IMR-90 (cell line): ENCODE results near the gene HELZ. TPM values are rescaled to one million over a fixed set of nuclear protein-coding genes. Genes with fewer than 3 reads are reported as not detected.

Experiments used
- ATAC-seq: fragments of 200-7000 bp; cut with Tn5 transposase; 2 replicates; pipeline ENCODE4 v1.9.1; 2020; ENCODE audit warnings: low read depth, mild to moderate bottlenecking, moderate library complexity
- BruUV-seq: library from RNA; stranded (reverse); fragments of 400-500 nt; replicated peaks from 2 replicates; lab custom pipeline; 2021; lab: Mats Ljungman, UMichigan
- CTCF ChIA-PET: fragments of 300-600 bp; formaldehyde crosslinking; extraction: SDS; loops from one replicate; lab custom pipeline; 2021; ENCODE audit warnings: antibody characterized with exemption; lab: Yijun Ruan, JAX
- POLR2A ChIA-PET: fragments of 300-600 bp; sonication (Branson Sonifier 250); formaldehyde crosslinking; loops from one replicate; lab custom pipeline; 2022; ENCODE audit warnings: antibody characterized with exemption; ENCODE audit not compliant: unreplicated experiment; lab: Charles Lee
- DNase-seq: peaks from one replicate; pipeline ENCODE4 v3.0.0; 2013
- H2AFZ ChIP-seq: replicated peaks from 2 replicates; pipeline ENCODE3; 2013; ENCODE audit warnings: low read length, mild to moderate bottlenecking; ENCODE audit not compliant: poor library complexity
- H2AK5ac ChIP-seq: 2 replicates; pipeline ENCODE4 v1.6.1; 2013; ENCODE audit warnings: low read depth, low read length, inconsistent platforms
- H2AK9ac ChIP-seq: replicated peaks from 2 replicates; pipeline ENCODE3; 2013; ENCODE audit warnings: mild to moderate bottlenecking, low read depth, low read length, moderate library complexity; ENCODE audit not compliant: poor library complexity
- H2BK120ac ChIP-seq: 2 replicates; pipeline ENCODE4 v1.6.1; 2013; ENCODE audit warnings: low read depth, low read length, inconsistent platforms
- H2BK15ac ChIP-seq: 3 replicates; pipeline ENCODE4 v1.6.1; 2013; ENCODE audit warnings: low read depth, low read length, inconsistent platforms
- H2BK20ac ChIP-seq: 2 replicates; pipeline ENCODE4 v1.6.1; 2013; ENCODE audit warnings: low read depth, mild to moderate bottlenecking, inconsistent platforms, low read length, moderate library complexity
- H2BK5ac ChIP-seq: 2 replicates; pipeline ENCODE4 v1.6.1; 2013; ENCODE audit warnings: mild to moderate bottlenecking, low read depth, low read length, inconsistent platforms; ENCODE audit not compliant: poor library complexity, severe bottlenecking
- H3K14ac ChIP-seq: replicated peaks from 2 replicates; pipeline ENCODE4 v1.6.1; 2013; ENCODE audit warnings: low read depth, low read length, inconsistent platforms
- H3K18ac ChIP-seq: 2 replicates; pipeline ENCODE4 v1.6.1; 2013; ENCODE audit warnings: low read depth, low read length, control low read depth
- H3K23ac ChIP-seq: 2 replicates; pipeline ENCODE4 v1.6.1; 2013; ENCODE audit warnings: low read depth, low read length, inconsistent platforms
- H3K27ac ChIP-seq: 2 replicates; pipeline ENCODE4 v1.5.1; 2013; ENCODE audit warnings: mild to moderate bottlenecking, control low read depth, low read length; ENCODE audit not compliant: insufficient read depth
- H3K27me3 ChIP-seq: 2 replicates; pipeline ENCODE4 v1.6.1; 2013; ENCODE audit warnings: low read length; ENCODE audit not compliant: control insufficient read depth, insufficient read depth
- H3K36me3 ChIP-seq: 2 replicates; pipeline ENCODE4 v1.6.1; 2013; ENCODE audit warnings: low read length, mixed read lengths; ENCODE audit not compliant: control insufficient read depth, insufficient read depth
- H3K4ac ChIP-seq: 2 replicates; pipeline ENCODE4 v1.6.1; 2013; ENCODE audit warnings: low read depth, low read length, inconsistent platforms
- H3K4me1 ChIP-seq: 2 replicates; pipeline ENCODE4 v1.6.1; 2013; ENCODE audit warnings: low read length, mixed read lengths; ENCODE audit not compliant: control insufficient read depth, insufficient read depth
- H3K4me2 ChIP-seq: 2 replicates; pipeline ENCODE4 v1.6.1; 2013; ENCODE audit warnings: low read depth, mild to moderate bottlenecking, control low read depth, low read length, moderate library complexity
- H3K4me3 ChIP-seq: 2 replicates; pipeline ENCODE4 v1.5.1; 2013; ENCODE audit warnings: low read depth, mild to moderate bottlenecking, control low read depth, low read length, moderate library complexity; ENCODE audit not compliant: insufficient read depth
- H3K56ac ChIP-seq: 2 replicates; pipeline ENCODE4 v1.6.1; 2013; ENCODE audit warnings: low read length, inconsistent platforms; ENCODE audit not compliant: insufficient read depth; ENCODE audit errors: extremely low read depth
- H3K79me1 ChIP-seq, 2 experiments: 2 replicates each; pipeline ENCODE4 v1.6.1; 2013; ENCODE audit warnings: low read length in 2 of 2, inconsistent platforms in 1 of 2, low read depth in 1 of 2
- H3K9ac ChIP-seq: 2 replicates; pipeline ENCODE4 v1.6.1; 2013; ENCODE audit warnings: low read depth, low read length, control low read depth
- H3K9me1 ChIP-seq: 2 replicates; pipeline ENCODE4 v1.6.1; 2013; ENCODE audit warnings: low read length, inconsistent platforms; ENCODE audit not compliant: insufficient read depth
- H3K9me3 ChIP-seq: 2 replicates; pipeline ENCODE4 v1.6.1; 2013; ENCODE audit warnings: low read length; ENCODE audit not compliant: control insufficient read depth, insufficient read depth
- H4K20me1 ChIP-seq: 2 replicates; pipeline ENCODE4 v1.6.1; 2013; ENCODE audit warnings: low read length, inconsistent platforms; ENCODE audit not compliant: insufficient read depth
- H4K5ac ChIP-seq: 2 replicates; pipeline ENCODE4 v1.6.1; 2013; ENCODE audit warnings: mild to moderate bottlenecking, low read depth, low read length, control low read depth
- H4K8ac ChIP-seq, 2 experiments: 2 replicates each; pipeline ENCODE4 v1.6.1; 2013; ENCODE audit warnings: low read depth in 2 of 2, low read length in 2 of 2, control low read depth in 1 of 2, inconsistent platforms in 1 of 2
- H4K91ac ChIP-seq: 2 replicates; pipeline ENCODE4 v1.6.1; 2013; ENCODE audit warnings: low read depth, low read length, inconsistent platforms; ENCODE audit not compliant: insufficient read depth
- BHLHE40 ChIP-seq: fragments of 150-350 bp; IDR thresholded peaks from 2 replicates; pipeline ENCODE4 v1.6.1; 2016; ENCODE audit warnings: mild to moderate bottlenecking, low read depth, low read length
- CEBPB ChIP-seq: IDR thresholded peaks from 2 replicates; pipeline ENCODE4 v1.6.1; 2012; ENCODE audit warnings: low read depth, low read length, improper control_type of control experiment
- CHD1 ChIP-seq: IDR thresholded peaks from 2 replicates; pipeline ENCODE4 v1.6.1; 2012; ENCODE audit warnings: low read depth, low read length, improper control_type of control experiment
- CTCF ChIP-seq: conservative IDR thresholded peaks from 2 replicates; pipeline ENCODE4 v1.5.1; 2012; ENCODE audit warnings: mild to moderate bottlenecking, low read depth, low read length, improper control_type of control experiment
- ELK1 ChIP-seq: fragments of 150-350 bp; IDR thresholded peaks from 2 replicates; pipeline ENCODE4 v1.6.1; 2016; ENCODE audit warnings: low read depth, mild to moderate bottlenecking, low read length, moderate library complexity, borderline replicate concordance
- FOS ChIP-seq: fragments of 150-350 bp; IDR thresholded peaks from 2 replicates; pipeline ENCODE4 v1.6.1; 2016; ENCODE audit warnings: low read depth, low read length
- MAFK ChIP-seq: IDR thresholded peaks from 2 replicates; pipeline ENCODE4 v1.6.1; 2012; ENCODE audit warnings: low read depth, low read length, improper control_type of control experiment
- MXI1 ChIP-seq: IDR thresholded peaks from 2 replicates; pipeline ENCODE4 v1.6.1; 2012; ENCODE audit warnings: low read depth, mild to moderate bottlenecking, low read length, moderate library complexity, borderline replicate concordance
- POLR2A ChIP-seq: IDR thresholded peaks from 2 replicates; pipeline ENCODE4 v1.6.1; 2012; ENCODE audit warnings: mild to moderate bottlenecking, low read depth, low read length
- RAD21 ChIP-seq: IDR thresholded peaks from 2 replicates; pipeline ENCODE4 v1.6.1; 2012; ENCODE audit warnings: low read length, improper control_type of control experiment
- RCOR1 ChIP-seq: IDR thresholded peaks from 2 replicates; pipeline ENCODE4 v1.6.1; 2012; ENCODE audit warnings: mild to moderate bottlenecking, low read length, improper control_type of control experiment; ENCODE audit not compliant: insufficient replicate concordance
- RFX5 ChIP-seq: IDR thresholded peaks from 2 replicates; pipeline ENCODE4 v1.8.0; 2012; ENCODE audit warnings: low read depth, mild to moderate bottlenecking, low read length, moderate library complexity
- USF2 ChIP-seq: fragments of 150-350 bp; IDR thresholded peaks from 2 replicates; pipeline ENCODE4 v1.6.1; 2017; ENCODE audit warnings: mild to moderate bottlenecking, antibody characterized with exemption, low read length, low read depth
- WGBS, 2 experiments: methylation state at CpG; one replicate each; pipeline versions ENCODE4 v1.1.5 to v1.1.7; 2013; ENCODE audit warnings: missing lambda C conversion rate in 2 of 2; ENCODE audit not compliant: insufficient read length in 1 of 2; ENCODE audit errors: extremely low coverage in 2 of 2; 5-methylcytosine and 5-hydroxymethylcytosine counted together
- dilution Hi-C: fragments of 300-500 bp; cut with HindIII; formaldehyde crosslinking; loops from one replicate; pipeline ENCODE4 v1.14.3; 2018; ENCODE audit warnings: low sequenced_read_pairs; ENCODE audit not compliant: unreplicated experiment
- in situ Hi-C: fragments of 300-500 bp; cut with MboI; formaldehyde crosslinking; loops from 3 replicates; pipeline ENCODE4 v1.14.3; 2019; ENCODE audit warnings: low sequenced_read_pairs, inconsistent platforms, mixed read lengths
- intact Hi-C: fragments of 100-400 bp; cut with micrococcal nuclease; formaldehyde crosslinking; loops from 2 replicates; pipeline ENCODE4 v1.10.0; 2022
- polyA plus RNA-seq, 3 experiments: library from polyadenylated mRNA; depleted of rRNA; stranded (reverse); fragments of >200 nt; gene quantifications; 2 replicates each; pipeline ENCODE4 v1.2.3, GENCODE V29; 2012; ENCODE audit warnings: low replicate concordance in 1 of 3
- total RNA-seq: library from RNA; depleted of rRNA; stranded (reverse); fragments of >200 nt; gene quantifications from 2 replicates; pipeline ENCODE4 v1.2.3, GENCODE V29; 2012

HELZ gene
- total and polyA plus RNA-seq, 2 of the 4 experiments (the other 2 are of a cell fraction) = 8.0 to 60.6 TPM

- H3K4ac ChIP-seq = no peak overlapping the region
- H3K27me3 ChIP-seq = no peaks in the 10 kb centered on the region
- in situ Hi-C loops = no loop called here
- no peak overlapping the region for H3K56ac ChIP-seq
- H2BK15ac ChIP-seq = no peak overlapping the region
- no peak overlapping the region for H2BK120ac ChIP-seq
- H2BK5ac ChIP-seq = peak overlapping the region; percentile 22
- ATAC-seq = peak; percentile 87
- no peak overlapping the region for H3K9ac ChIP-seq
- peaks cover 3% of the 10 kb centered on the region for H3K9me1 ChIP-seq
- TF ChIP-seq MXI1 = no peak
- peak; percentile 57; the same call in 1 of the 2 replicates for TF ChIP-seq FOS
- no peak for TF ChIP-seq RCOR1
- TF ChIP-seq POLR2A = no peak
- TF ChIP-seq USF2 = no peak
- no peak for TF ChIP-seq ELK1
- peak; percentile 15; the same call in 1 of the 2 replicates for TF ChIP-seq BHLHE40
- no peak for TF ChIP-seq CHD1
- no peak for TF ChIP-seq MAFK
- TF ChIP-seq CTCF = no peak
- no peak for TF ChIP-seq RAD21
- TF ChIP-seq RFX5 = no peak
- no peak for TF ChIP-seq CEBPB
- POLR2A ChIA-PET = no interaction called here
- H4K5ac ChIP-seq = no peak overlapping the region
- intact Hi-C loops = no loop called here
- DNase-seq = peak; percentile 81
- peaks cover 4% of the 10 kb centered on the region; the same call in 1 of the 2 replicates for H4K20me1 ChIP-seq
- H3K23ac ChIP-seq = no peak overlapping the region
- H3K36me3 ChIP-seq = peaks cover 18% of the 10 kb centered on the region
- H3K79me1 ChIP-seq = peaks cover 6 to 25% of the 10 kb centered on the region in 2 experiments; a peak in 3 of 4 replicates
- no peaks in the 10 kb centered on the region for H3K9me3 ChIP-seq
- no peak overlapping the region for H4K91ac ChIP-seq
- no peak overlapping the region for H3K18ac ChIP-seq
- H3K4me2 ChIP-seq = no peak overlapping the region; the same call in 1 of the 2 replicates
- H3K27ac ChIP-seq = no peak overlapping the region
- peaks cover 6% of the 10 kb centered on the region for H3K4me1 ChIP-seq
- no peak overlapping the region for H2AFZ ChIP-seq
- no peak overlapping the region for H3K4me3 ChIP-seq
- no TSS peak for BruUV-seq
- dilution Hi-C loops = no loop called here
- CTCF ChIA-PET = no interaction called here
- no peak overlapping the region for H2AK9ac ChIP-seq
- H2BK20ac ChIP-seq = no peak overlapping the region
- 0 out of 4 replicates have a peak overlapping the region, but pooled peaks of 1 of the 2 experiments have one; percentile 39 for H4K8ac ChIP-seq
- no peak overlapping the region for H3K14ac ChIP-seq
- H2AK5ac ChIP-seq = no peak overlapping the region
- WGBS, 2 experiments = no CpG with 5 or more reads among the region's 2 CpGs
Measured at GRCh38 chr17:67151717-67152116, 93.3 kb downstream of the HELZ start.
